ENCODE measurements around the gene RPS3. TPM values are rescaled to one million over a fixed set of nuclear protein-coding genes. Genes with fewer than 3 reads are reported as not detected.

RPS3 gene
- total RNA-seq, 4 donors from 2014 or later: 572 to 979 (median 746) TPM

DNA sequence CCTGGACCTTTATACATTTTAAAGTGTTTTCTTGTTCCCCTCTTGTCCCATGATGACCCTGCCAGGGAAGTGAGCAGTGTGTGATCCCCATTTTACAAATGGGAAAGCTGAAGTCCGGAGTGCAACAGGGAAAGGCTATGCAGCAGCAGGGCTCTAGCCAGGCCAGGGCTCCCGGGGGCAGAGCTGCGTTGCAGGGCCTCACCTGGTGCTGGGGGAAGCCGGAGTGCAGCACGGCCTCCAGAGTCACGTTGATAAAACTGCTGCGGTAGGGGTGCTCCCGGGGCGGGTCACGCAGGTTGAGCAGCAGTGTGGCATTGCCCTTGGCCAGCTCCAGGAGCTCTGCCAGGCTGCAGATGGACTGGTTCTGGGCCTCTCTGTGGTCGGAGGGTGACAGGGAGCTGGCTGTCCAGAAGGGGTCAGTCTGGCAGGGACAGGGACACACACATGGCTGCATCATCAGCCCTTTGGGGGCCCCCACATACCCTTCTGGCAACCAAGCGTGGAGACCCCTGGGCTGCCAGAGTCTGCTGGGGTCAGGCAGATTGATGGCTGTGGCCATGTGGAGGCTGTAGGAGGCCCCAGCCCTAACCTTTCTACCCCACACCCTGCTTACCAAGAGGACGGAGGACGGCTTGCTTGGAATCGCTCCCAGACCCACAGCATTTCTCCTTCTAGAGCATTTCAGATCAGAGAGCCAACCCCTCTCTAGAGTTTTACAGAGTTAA, 43.0 kb downstream of the RPS3 start:
- H3K9me3 ChIP-seq: no peaks in the 10 kb centered on the region
- in situ Hi-C loops (cut with MboI; ENCODE audit: low sequenced_read_pairs in 4 of 4): no loop called here
- no peak for TF ChIP-seq POLR2A (IDR thresholded peaks at IDR 0.05)
- TF ChIP-seq, protein P1, sequence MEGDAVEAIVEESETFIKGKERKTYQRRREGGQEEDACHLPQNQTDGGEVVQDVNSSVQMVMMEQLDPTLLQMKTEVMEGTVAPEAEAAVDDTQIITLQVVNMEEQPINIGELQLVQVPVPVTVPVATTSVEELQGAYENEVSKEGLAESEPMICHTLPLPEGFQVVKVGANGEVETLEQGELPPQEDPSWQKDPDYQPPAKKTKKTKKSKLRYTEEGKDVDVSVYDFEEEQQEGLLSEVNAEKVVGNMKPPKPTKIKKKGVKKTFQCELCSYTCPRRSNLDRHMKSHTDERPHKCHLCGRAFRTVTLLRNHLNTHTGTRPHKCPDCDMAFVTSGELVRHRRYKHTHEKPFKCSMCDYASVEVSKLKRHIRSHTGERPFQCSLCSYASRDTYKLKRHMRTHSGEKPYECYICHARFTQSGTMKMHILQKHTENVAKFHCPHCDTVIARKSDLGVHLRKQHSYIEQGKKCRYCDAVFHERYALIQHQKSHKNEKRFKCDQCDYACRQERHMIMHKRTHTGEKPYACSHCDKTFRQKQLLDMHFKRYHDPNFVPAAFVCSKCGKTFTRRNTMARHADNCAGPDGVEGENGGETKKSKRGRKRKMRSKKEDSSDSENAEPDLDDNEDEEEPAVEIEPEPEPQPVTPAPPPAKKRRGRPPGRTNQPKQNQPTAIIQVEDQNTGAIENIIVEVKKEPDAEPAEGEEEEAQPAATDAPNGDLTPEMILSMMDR (IDR thresholded peaks at IDR 0.05 in 4 of 5, conservative IDR thresholded peaks at IDR 0.05 in 1 of 5): no peak
- DNase-seq (no peak), ATAC-seq (no peak)
- no peaks in the 10 kb centered on the region for H3K27me3 ChIP-seq
- intact Hi-C loops (cut with DNase I; ENCODE audit: low total_unique reads): no loop called here
- no peak overlapping the region for H3K27ac ChIP-seq
- H3K36me3 ChIP-seq: no peaks in the 10 kb centered on the region
- no peak overlapping the region for H3K4me3 ChIP-seq
- H3K4me1 ChIP-seq: no peaks in the 10 kb centered on the region

DNA sequence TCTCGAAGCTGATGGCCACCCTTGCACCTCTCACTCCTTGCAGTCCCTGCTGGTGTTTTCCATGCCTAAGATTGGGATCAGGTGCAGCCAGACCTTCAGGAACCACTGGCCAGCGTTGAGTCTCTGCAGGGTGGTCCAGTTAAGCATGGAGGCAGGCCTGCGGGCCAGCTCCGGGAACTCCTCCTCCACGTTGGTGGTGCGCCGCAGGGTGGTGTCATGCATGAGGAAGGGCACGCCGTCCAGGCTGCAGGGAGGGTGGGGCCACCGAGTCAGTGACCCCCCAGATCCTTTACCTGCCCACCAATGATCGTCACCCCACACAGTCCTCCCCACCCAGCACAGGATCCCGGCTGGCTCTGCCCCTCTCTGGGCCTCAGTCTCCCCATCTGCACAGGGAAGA, 43.7 kb downstream of the RPS3 start:
- intact Hi-C loops (cut with DNase I; ENCODE audit: low total_unique reads) (no loop called here), in situ Hi-C loops (cut with MboI; ENCODE audit: low sequenced_read_pairs in 4 of 4) (no loop called here)
- ATAC-seq: no peak

DNA sequence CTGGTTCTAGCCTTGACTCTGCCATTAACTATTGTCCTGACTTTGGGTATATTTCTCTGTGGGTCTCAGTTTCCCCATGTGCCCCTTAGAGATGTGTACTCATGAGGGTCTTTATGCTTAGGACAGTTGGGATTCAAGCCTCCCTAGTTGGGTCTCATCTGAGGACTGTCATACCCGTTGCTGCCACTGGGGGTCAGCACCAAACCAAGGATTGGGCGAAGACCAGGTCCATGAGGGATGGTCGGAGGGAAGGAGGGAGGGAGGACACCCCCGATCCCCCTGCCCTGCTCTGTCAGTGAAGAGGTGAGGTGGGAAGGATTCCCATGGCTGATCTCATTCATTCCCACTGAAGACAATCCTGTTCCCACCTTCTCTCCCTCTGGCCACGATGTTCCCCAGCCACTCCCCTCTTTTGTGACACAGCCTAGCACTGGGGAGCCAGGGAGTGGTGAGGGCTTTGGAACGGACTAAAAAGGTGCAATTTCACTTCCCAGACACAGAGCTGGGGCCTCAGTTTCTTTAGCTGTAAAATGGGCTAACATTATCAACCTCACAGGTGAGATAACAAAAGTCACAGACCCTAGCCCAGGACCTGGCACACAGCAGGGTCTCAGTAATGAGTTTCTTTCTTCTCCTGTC, 46.1 kb downstream of the RPS3 start:
- intact Hi-C loops (cut with DNase I; ENCODE audit: low total_unique reads): loop anchor here (1.0 kb wide), 1 partner anchor 87 kb away; no protein-coding TSS in a partner anchor
- H3K36me3 ChIP-seq: no peaks in the 10 kb centered on the region
- DNase-seq (peak; percentile 34 to 51), ATAC-seq (peak; percentile 78 to 89)
- in situ Hi-C loops (cut with MboI; ENCODE audit: low sequenced_read_pairs in 4 of 4): loop anchor here (5.0 kb wide), 1 partner anchor 87 kb away; no protein-coding TSS in a partner anchor
- no peaks in the 10 kb centered on the region for H3K9me3 ChIP-seq
- no peak overlapping the region for H3K4me3 ChIP-seq
- TF ChIP-seq, protein P1 (IDR thresholded peaks at IDR 0.05 in 4 of 5, conservative IDR thresholded peaks at IDR 0.05 in 1 of 5): peak; percentile 91 to 98 (median 97)
- no peak for TF ChIP-seq POLR2A (IDR thresholded peaks at IDR 0.05)
- H3K4me1 ChIP-seq: no peaks in the 10 kb centered on the region
- H3K27me3 ChIP-seq: no peaks in the 10 kb centered on the region
- H3K27ac ChIP-seq: no peak overlapping the region

More for the DNA sequence above, 43.7 kb downstream of the RPS3 start:
- no peak overlapping the region for H3K4me3 ChIP-seq
- no peaks in the 10 kb centered on the region for H3K9me3 ChIP-seq
- no peak overlapping the region for H3K27ac ChIP-seq
- no peaks in the 10 kb centered on the region for H3K36me3 ChIP-seq
- H3K27me3 ChIP-seq: no peaks in the 10 kb centered on the region
- H3K4me1 ChIP-seq: no peaks in the 10 kb centered on the region
- TF ChIP-seq, protein P1 (IDR thresholded peaks at IDR 0.05 in 4 of 5, conservative IDR thresholded peaks at IDR 0.05 in 1 of 5): no peak
- TF ChIP-seq POLR2A (IDR thresholded peaks at IDR 0.05): no peak
- DNase-seq: no peak

DNA sequence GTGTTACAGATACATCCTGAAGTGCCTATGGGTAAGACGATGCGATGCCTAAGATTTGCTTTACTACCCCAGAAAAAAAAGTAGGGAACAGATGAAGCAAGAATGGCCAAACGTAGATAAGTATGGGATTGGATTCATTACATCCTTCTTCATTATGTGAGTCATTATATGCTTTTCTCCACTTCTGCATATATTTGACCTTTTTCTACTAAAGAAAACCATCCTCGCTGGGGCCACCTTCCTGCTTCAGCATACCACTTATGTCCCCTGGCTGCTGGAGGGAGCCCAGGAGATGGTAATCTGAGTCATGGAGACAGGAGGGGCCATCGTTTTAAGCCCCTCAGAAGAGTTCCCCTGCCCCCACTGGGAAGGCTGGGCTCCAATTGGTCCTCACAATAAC, 48.1 kb downstream of the RPS3 start:
- Histone ChIP-seq H3K27ac (no peak overlapping the region), H3K36me3 (no peaks in the 10 kb centered on the region), H3K9me3 (no peaks in the 10 kb centered on the region), H3K27me3 (no peaks in the 10 kb centered on the region), H3K4me3 (no peak overlapping the region), H3K4me1 (no peaks in the 10 kb centered on the region)
- TF ChIP-seq POLR2A (IDR thresholded peaks at IDR 0.05): no peak
- TF ChIP-seq, protein P1 (IDR thresholded peaks at IDR 0.05 in 4 of 5, conservative IDR thresholded peaks at IDR 0.05 in 1 of 5): no peak
- intact Hi-C loops (cut with DNase I; ENCODE audit: low total_unique reads) (no loop called here), in situ Hi-C loops (cut with MboI; ENCODE audit: low sequenced_read_pairs in 4 of 4) (loop anchor here (5.0 kb wide), 1 partner anchor 85 kb away; no protein-coding TSS in a partner anchor)
- no peak for ATAC-seq
- no peak for DNase-seq
